HG03378 (cell line): ENCODE data around the gene HDAC4.
"Not testable (repeated sequence)": the region's sequence is repeated elsewhere in the genome, so short reads cannot be mapped to it uniquely, and the experiment has no call there.

Experiments used
- ATAC-seq: cut with Tn5 transposase; IDR thresholded peaks from one replicate; pipeline ENCODE4 v1.9.1; 2021; ENCODE audit warnings: mild to moderate bottlenecking, moderate library complexity; ENCODE audit not compliant: unreplicated experiment

The HDAC4 gene

DNA sequence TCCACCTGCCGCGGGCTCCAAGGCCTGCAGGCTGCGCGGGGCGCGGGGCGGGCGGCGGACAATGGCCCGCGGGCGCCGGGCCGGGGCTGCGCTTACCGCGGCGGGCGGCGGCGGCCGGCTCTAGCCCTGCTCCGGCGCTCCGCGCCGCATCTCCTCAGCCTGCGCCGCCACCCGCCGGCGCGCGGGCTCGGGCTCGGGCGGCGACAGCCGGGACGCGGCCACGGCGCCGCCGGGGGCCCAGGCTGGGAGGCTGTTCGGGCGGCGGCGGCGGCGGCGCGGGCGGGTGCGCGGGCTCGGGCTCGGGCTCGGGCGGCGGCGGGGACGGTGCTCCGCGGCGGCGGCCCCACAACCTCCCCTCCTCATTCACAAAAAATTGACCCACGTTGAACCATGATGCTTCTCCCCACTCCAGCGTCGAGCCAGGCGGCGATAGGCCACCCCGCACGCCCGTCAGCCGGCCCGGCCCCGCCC, at the start of gene HDAC4:
Gene HDAC4 (minus strand): TSS at position 425 of the 471 bp plus-strand sequence. CDS start 48,321 bp downstream, outside the sequence.
- peak; percentile 78 for ATAC-seq

GRCh38 chr2:239449468-239449867, 48.6 kb upstream of the HDAC4 start:
- not testable (repeated sequence) for ATAC-seq

- no peak for ATAC-seq
These were observed 45.1 kb upstream of the HDAC4 start for GRCh38 chr2:239445771-239446524.

DNA sequence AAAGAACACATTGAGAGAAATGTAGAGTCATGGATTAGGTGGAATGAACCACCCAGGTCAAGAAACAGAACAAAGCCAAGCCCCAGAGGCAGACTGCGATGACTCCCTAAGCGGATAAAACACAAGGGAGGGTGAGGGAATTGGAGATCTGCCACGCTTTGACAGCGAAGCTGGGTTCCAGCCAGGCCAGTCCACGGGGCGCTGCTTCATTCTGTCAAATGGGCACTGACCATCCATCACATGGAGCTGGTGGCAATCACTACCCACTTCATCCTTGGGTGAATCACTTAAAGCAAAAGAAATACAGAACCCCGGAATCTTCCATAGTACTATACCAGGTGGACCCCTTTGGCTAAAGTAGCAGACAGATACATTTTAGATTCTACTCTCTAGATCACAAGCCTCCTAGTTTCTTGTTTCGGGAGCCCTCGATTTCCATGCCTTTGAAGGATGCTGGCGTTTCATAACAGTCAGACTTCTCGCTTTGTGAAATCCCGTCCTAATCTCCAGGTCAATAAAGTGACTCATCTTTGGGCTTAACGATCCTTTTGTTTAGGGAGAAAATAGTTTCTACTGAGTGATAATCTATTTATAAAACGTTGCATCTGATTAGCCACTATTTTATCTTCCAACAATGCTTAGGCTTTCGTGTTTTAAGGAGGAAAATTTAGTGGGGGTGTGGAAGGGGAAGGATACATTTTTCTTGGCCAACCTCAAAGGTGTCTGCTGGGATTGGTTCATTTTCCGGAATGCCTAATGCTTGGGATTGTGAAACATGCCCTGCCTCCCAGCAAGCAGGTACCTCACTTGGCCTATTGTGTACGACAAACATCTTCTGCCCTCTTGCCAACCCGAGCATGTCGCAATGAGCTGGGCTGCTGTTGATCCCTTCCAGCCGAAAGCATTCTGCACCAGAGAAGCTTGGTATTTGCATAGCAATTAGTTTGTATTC, 44.1 kb upstream of the HDAC4 start:
- ATAC-seq, result no peak

- no peak for ATAC-seq
These were observed 43.1 kb upstream of the HDAC4 start for GRCh38 chr2:239443666-239444567.

DNA sequence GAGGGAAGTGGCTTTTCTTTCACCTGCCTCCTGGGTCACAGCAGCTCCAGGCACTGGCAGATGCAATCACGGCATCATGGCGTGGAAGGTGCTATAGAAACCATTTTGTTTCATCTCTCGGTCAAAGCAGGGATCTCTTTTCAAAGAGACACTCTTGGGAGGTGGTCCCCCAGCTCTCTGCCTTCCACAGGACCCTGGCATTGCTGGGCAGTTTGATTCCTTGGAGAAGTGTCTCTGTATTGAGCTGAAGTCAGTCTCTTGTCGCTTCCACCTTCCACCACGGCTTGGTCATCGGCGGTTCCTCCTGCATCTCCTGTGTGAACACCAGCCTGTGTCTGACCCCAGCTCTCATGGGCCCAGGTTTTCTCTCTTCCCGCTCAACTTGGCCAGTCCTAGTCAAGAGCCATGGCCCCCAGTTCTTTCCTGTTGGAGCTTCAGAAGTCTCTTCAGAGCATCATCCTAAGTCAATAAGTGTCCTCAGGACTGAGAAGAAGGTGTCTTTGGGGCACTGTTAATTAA, 42.3 kb upstream of the HDAC4 start:
- ATAC-seq, result no peak

DNA sequence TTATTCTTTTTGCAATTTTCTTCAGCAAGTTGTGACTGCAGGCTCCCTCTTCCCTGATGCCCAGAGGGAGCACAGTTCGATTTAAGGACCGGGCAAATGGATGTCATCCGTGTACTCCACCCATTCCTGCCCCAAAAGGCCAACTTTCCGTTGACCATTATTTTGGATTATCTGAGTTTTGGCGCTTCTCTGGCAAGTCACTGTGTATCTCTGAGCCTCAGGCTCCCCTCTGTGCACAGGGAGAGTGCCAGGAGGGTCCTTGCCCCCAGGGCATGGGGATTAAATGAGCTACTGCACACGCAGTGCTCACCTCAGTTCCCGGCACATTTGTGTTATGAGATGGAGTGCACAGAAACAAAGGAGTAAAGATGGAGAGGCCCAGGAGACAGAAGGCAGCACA, 41.4 kb upstream of the HDAC4 start:
- ATAC-seq, result no peak

GRCh38 chr2:239441261-239442078, 40.6 kb upstream of the HDAC4 start:
- no peak for ATAC-seq

DNA sequence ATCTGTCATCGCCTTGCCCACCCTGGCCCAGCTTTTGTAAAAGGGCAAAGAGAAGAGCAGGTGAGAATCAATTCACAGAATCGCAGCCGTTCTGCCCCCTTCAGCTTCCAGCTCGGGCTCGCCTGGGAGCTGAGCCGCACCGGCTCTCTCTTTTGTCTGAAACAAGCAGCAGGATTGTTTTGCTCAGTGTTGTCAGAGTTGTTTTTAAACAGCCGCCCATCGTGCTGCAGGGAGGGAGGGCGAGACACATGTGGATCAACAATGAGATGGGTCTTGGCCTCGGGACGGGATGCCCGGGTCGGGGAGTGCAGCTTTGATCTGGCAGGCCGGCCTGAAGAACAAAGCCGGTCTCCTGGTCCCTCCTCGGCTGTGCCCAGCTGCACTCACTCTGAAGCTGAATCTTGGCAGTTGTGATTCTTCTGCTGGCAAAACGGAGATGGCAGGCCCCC, 39.7 kb upstream of the HDAC4 start:
- no peak for ATAC-seq

GRCh38 chr2:239439754-239440315, 39.0 kb upstream of the HDAC4 start:
- ATAC-seq, result no peak

DNA sequence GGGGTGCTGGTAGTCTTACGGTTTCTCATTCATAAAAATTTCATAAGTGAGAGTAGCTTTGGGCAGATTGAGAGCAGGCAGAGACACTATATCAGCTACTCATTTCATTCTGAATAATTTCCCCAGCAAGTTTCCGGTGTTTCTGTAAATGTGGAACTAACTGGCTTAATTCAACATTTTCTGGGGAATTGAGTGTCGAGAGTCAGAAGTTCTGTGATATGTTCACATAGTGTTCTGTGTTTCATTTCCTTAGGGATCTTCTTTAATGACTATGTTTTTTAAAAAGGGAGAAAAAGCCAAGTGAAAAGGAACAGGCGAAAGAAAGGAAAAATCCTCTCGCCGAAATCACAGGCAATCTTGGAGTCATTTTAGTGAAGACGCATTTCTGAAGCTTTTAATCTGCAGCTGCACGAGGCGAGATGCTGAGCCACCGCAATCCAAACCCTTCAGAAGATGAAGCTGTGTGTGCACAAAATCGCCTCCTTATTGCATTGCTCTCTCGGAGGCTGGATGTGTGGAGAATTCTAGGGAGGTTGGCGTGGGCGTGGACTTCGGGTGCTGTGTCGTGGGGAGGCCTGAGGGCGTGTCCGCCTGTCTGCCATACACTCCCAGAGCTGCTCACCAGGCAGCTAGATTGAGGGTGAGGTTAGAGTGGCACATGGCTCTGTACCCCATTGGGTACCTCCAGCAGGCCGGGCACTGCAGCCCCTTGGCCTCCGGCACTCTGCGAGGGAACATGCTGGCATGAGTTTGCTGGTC, 38.4 kb upstream of the HDAC4 start:
- no peak for ATAC-seq

GRCh38 chr2:239438368-239438767, 37.5 kb upstream of the HDAC4 start:
- no peak for ATAC-seq

- no peak for ATAC-seq
These were observed 36.0 kb upstream of the HDAC4 start for GRCh38 chr2:239436669-239437335.

DNA sequence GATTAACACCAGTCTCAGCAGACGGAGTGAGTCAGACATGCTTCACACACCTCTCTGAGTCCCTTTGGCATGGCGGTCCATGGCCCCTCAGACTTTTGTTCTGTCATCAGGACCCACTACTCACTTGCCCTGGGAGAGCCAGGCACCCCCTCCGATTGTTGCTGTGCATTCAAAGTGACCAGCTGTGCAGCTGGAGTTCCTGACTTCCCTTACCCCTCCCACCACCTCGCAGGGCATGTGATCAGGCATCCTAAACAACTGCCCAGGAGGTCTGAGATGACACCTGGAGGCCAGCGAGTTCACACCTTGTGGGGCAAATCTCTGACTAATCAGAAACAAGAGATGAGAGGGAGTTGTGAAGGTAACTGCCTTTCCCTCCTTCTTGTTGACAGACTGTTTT, 35.3 kb upstream of the HDAC4 start:
- no peak for ATAC-seq

GRCh38 chr2:239433777-239434403, 33.1 kb upstream of the HDAC4 start:
- ATAC-seq, result no peak

DNA sequence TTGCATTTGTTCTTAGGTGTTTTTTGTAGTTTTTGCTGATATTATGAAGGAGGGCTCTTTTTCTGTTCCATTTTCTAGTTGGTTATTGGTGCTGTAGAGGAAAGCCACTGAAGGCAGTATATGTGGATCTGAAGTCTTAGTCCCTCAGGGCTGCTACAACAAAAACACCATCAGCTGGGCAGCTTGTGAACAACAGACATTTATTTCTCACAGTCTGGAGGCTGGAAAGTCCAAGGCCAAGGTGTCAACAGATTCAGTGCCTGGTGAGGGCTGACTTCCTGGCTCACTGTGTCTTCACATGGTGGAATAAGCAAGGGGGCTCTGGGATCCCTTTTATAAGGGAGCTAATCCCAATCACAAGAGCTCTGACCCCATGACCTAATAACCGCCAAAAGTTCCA, 31.4 kb upstream of the HDAC4 start:
- no peak for ATAC-seq

DNA sequence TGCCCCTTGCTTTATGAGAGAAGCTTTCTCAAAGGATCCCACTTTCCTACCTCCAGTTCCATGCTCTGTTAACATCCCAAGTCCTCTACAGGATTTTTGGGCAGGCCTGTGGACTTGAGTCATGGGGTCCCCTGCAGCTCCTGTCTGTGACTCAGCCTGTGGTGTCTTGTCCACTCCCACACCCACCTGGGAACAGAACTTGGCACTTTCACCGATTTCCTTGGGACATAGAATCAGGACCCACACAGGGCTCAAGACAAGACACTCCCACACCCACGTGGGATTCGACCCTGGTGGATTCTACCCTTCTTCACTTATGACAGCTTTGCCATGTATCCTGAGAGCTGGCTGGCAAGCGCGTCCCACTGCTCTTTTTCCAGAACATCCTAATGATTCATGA, 30.7 kb upstream of the HDAC4 start:
- ATAC-seq, result no peak
